HepG2 (cell line): ENCODE results near the gene POU2AF3. TPM values are rescaled to one million over a fixed set of nuclear protein-coding genes. Genes with fewer than 3 reads are reported as not detected.

Experiments
- BORCS8-MEF2B ChIP-seq: sonication (generic); formaldehyde crosslinking; IDR thresholded peaks from 2 replicates; pipeline ENCODE4 v1.8.0; 2022; ENCODE audit warnings: mild to moderate bottlenecking, missing genetic modification reagents
- CBFB ChIP-seq: sonication (generic); formaldehyde crosslinking; IDR thresholded peaks from 2 replicates; pipeline ENCODE4 v1.4.0; 2020; ENCODE audit warnings: missing genetic modification reagents
- CHD2 ChIP-seq: IDR thresholded peaks from 2 replicates; pipeline ENCODE4 v1.6.1; 2011; ENCODE audit warnings: low read depth, low read length, improper control_type of control experiment
- HDAC6 ChIP-seq: fragments of 200-600 bp; sonication (generic); IDR thresholded peaks from 2 replicates; pipeline ENCODE4 v1.7.0; 2017; ENCODE audit warnings: mild to moderate bottlenecking, antibody characterized with exemption, low read length, low read depth
- IKZF5 ChIP-seq: IDR thresholded peaks from 2 replicates; pipeline ENCODE4 v1.6.1; 2018; ENCODE audit warnings: missing genetic modification reagents, mild to moderate bottlenecking, missing compliant biosample characterization
- ISL2 ChIP-seq: sonication (generic); formaldehyde crosslinking; IDR thresholded peaks from 2 replicates; pipeline ENCODE4 v1.5.0; 2020; ENCODE audit warnings: missing genetic modification reagents
- ISX ChIP-seq: sonication (generic); formaldehyde crosslinking; conservative IDR thresholded peaks from 2 replicates; pipeline ENCODE4 v1.5.0; 2020; ENCODE audit warnings: missing genetic modification reagents
- JUNB ChIP-seq: sonication (generic); formaldehyde crosslinking; IDR thresholded peaks from 2 replicates; pipeline ENCODE4 v1.8.0; 2022; ENCODE audit warnings: missing genetic modification reagents, mild to moderate bottlenecking, borderline replicate concordance
- MYC ChIP-seq: sonication (generic); formaldehyde crosslinking; IDR thresholded peaks from 2 replicates; pipeline ENCODE4 v1.9.0; 2021; ENCODE audit warnings: missing genetic modification reagents, borderline replicate concordance
- PHF20 ChIP-seq: sonication (generic); formaldehyde crosslinking; IDR thresholded peaks from 2 replicates; pipeline ENCODE4 v1.5.0; 2020; ENCODE audit warnings: mild to moderate bottlenecking, missing genetic modification reagents
- SKIL ChIP-seq: sonication (generic); formaldehyde crosslinking; IDR thresholded peaks from 2 replicates; pipeline ENCODE4 v1.8.0; 2022; ENCODE audit warnings: missing genetic modification reagents, mild to moderate bottlenecking, moderate library complexity, borderline replicate concordance
- SOX5 ChIP-seq: IDR thresholded peaks from 2 replicates; pipeline ENCODE4 v1.6.1; 2016; ENCODE audit warnings: borderline replicate concordance
- TARDBP ChIP-seq: sonication (generic); formaldehyde crosslinking; IDR thresholded peaks from 2 replicates; pipeline ENCODE4 v1.8.0; 2022; ENCODE audit warnings: mild to moderate bottlenecking, missing genetic modification reagents
- TBX3 ChIP-seq: fragments of 450-650 bp; IDR thresholded peaks from 2 replicates; pipeline ENCODE4 v1.6.1; 2017; ENCODE audit warnings: antibody characterized with exemption, mild to moderate bottlenecking, inconsistent platforms, borderline replicate concordance
- TGIF2 ChIP-seq: IDR thresholded peaks from 2 replicates; pipeline ENCODE4 v1.6.1; 2016; ENCODE audit warnings: control low read depth, missing compliant biosample characterization
- ZC3H4 ChIP-seq: sonication (generic); formaldehyde crosslinking; IDR thresholded peaks from 2 replicates; pipeline ENCODE4 v1.4.0; 2020; ENCODE audit warnings: missing genetic modification reagents, borderline replicate concordance
- ZEB1 ChIP-seq: IDR thresholded peaks from 2 replicates; pipeline ENCODE4 v1.6.1; 2012; ENCODE audit warnings: mild to moderate bottlenecking, low read depth, inconsistent platforms; ENCODE audit not compliant: insufficient replicate concordance
- ZKSCAN1 ChIP-seq: fragments of 150-350 bp; IDR thresholded peaks from 2 replicates; pipeline ENCODE4 v1.6.1; 2014; ENCODE audit warnings: low read length
- ZMAT5 ChIP-seq: sonication (generic); formaldehyde crosslinking; IDR thresholded peaks from 2 replicates; pipeline ENCODE4 v1.5.0; 2020; ENCODE audit warnings: mild to moderate bottlenecking, low read depth, missing genetic modification reagents, borderline replicate concordance
- ZNF10 ChIP-seq: sonication (generic); formaldehyde crosslinking; IDR thresholded peaks from 2 replicates; pipeline ENCODE4 v1.4.0; 2020; ENCODE audit warnings: mild to moderate bottlenecking, low read depth, missing genetic modification reagents, borderline replicate concordance
- ZNF20 ChIP-seq: sonication (generic); formaldehyde crosslinking; IDR thresholded peaks from 2 replicates; pipeline ENCODE4 v1.4.0; 2020; ENCODE audit warnings: mild to moderate bottlenecking, moderate library complexity, missing genetic modification reagents
- ZNF205 ChIP-seq: IDR thresholded peaks from 2 replicates; pipeline ENCODE4 v1.6.1; 2018; ENCODE audit warnings: missing biosample characterization, missing genetic modification reagents
- ZNF292 ChIP-seq: sonication (generic); formaldehyde crosslinking; IDR thresholded peaks from 2 replicates; pipeline ENCODE4 v1.8.1; 2022; ENCODE audit warnings: mild to moderate bottlenecking, low read depth, missing genetic modification reagents, borderline replicate concordance
- ZNF589 ChIP-seq: sonication (generic); formaldehyde crosslinking; conservative IDR thresholded peaks from 2 replicates; pipeline ENCODE4 v1.8.0; 2022; ENCODE audit warnings: mild to moderate bottlenecking, moderate library complexity, missing genetic modification reagents
- ZNF792 ChIP-seq: IDR thresholded peaks from 2 replicates; pipeline ENCODE4 v1.6.1; 2016
- ZNF883 ChIP-seq: sonication (generic); formaldehyde crosslinking; IDR thresholded peaks from 2 replicates; pipeline ENCODE4 v1.5.1; 2020; ENCODE audit warnings: mild to moderate bottlenecking, missing genetic modification reagents; ENCODE audit errors: not compliant biosample characterization
- ZSCAN25 ChIP-seq: sonication (generic); formaldehyde crosslinking; IDR thresholded peaks from 2 replicates; pipeline ENCODE4 v1.8.0; 2022; ENCODE audit warnings: mild to moderate bottlenecking, missing genetic modification reagents
- ZSCAN31 ChIP-seq: sonication (generic); formaldehyde crosslinking; IDR thresholded peaks from 2 replicates; pipeline ENCODE4 v1.5.0; 2020; ENCODE audit warnings: low read depth, mild to moderate bottlenecking, missing genetic modification reagents
- polyA plus RNA-seq, 8 experiments: library from polyadenylated mRNA; depleted of rRNA in 3 of 8; stranded (reverse) in 7 of 8; unstranded in 1 of 8; fragments of >200 nt; fragmentation: Illumina TruSeq in 4 of 8; extraction: Trizol in 4 of 8; gene quantifications; 2 replicates each; pipeline versions ENCODE4 v1.2.1 to v1.2.3, GENCODE V29; 2011 to 2016; ENCODE audit warnings: low read depth in 4 of 8, missing spikeins in 1 of 8, mixed read lengths in 1 of 8; ENCODE audit not compliant: insufficient read depth in 1 of 8
- total RNA-seq, 5 experiments: library from RNA; depleted of rRNA; stranded (reverse); fragments of >200 nt; fragmentation: Illumina TruSeq; extraction: Trizol; gene quantifications; 2 replicates each; pipeline ENCODE4 v1.2.3, GENCODE V29; 2016; ENCODE audit warnings: low read depth in 1 of 5

The POU2AF3 gene
- total and polyA plus RNA-seq, 2 of the 13 experiments (the other 11 are each of a cell fraction or from before 2014, with no cell fraction given), result 7.8 to 71.2 TPM

DNA sequence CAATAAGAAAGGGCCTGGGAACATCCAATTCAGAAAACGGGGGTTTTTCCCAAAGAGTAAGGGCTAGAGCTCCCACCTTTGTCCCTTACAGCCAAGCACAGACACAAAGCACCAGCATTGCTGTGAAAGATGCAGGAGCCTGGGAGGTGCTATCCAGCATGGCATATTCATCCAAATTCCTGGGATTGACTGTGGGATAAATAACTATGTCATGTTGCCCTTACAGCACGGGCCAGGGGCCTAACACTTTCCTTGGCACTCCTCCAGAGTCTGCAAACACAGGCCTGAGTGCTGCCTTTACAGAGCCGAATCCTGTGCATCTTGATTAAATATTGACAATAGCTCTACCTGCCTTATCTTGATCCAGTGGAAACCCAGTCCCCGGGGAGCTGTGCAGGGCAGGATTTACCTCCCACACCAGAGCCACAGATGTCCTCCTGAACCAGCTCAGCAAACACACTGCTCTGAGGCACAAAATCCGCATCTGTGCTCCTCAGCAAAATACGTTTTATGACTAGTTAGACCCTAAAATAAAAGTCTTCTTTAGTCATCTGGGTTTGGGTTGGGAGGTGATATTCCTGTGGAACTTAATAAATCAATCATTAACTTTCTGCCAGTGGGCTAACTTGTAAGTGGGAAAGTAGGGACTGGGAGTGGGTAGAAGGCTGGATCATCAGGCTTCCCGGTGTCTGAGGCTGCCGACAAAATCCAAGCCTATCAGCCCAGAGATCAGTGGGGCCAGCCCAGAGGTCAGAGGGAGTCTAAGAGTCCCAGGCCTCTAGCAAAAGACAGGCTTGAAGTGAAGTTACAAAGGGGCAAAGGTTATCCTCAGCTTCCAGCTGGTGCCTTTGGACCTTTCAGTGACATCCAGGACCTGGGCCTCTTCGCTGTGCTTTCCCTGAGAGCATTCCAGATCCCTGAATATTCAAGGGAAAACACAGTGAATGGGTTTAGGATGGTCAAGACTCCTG is 36.5 kb downstream of the POU2AF3 start (continued):
- TF ChIP-seq CHD2, result no peak
- peak; percentile 45; the same call in 1 of the 2 replicates for TF ChIP-seq TARDBP (CRISPR knock-in tag)
- peak; percentile 88; the same call in 1 of the 2 replicates for TF ChIP-seq ZNF292 (CRISPR knock-in tag)
- TF ChIP-seq ZNF205 (CRISPR knock-in tag), result peak; percentile 46; the same call in 1 of the 2 replicates
- no peak for TF ChIP-seq ZNF10 (CRISPR knock-in tag)
- TF ChIP-seq TGIF2 (CRISPR knock-in tag), result 0 out of 2 replicates have a peak, but pooled peaks have one; percentile 4
- TF ChIP-seq ZKSCAN1, result no peak
- peak; percentile 78 for TF ChIP-seq ZEB1
- no peak for TF ChIP-seq ZC3H4
- TF ChIP-seq ISL2, result peak; percentile 91
- TF ChIP-seq ZMAT5 (CRISPR knock-in tag), result no peak
- TF ChIP-seq ZNF792 (CRISPR knock-in tag), result peak; percentile 63
- no peak; the same call in 1 of the 2 replicates for TF ChIP-seq BORCS8-MEF2B (CRISPR knock-in tag)
- TF ChIP-seq ISX (CRISPR knock-in tag), result no peak
- peak; percentile 35; the same call in 1 of the 2 replicates for TF ChIP-seq JUNB (CRISPR knock-in tag)
- TF ChIP-seq IKZF5 (CRISPR knock-in tag), result peak; percentile 60; the same call in 1 of the 2 replicates
- TF ChIP-seq ZNF20, result 0 out of 2 replicates have a peak, but pooled peaks have one; percentile 34
- TF ChIP-seq PHF20 (CRISPR knock-in tag), result no peak
- TF ChIP-seq ZSCAN31 (CRISPR knock-in tag), result no peak; the same call in 1 of the 2 replicates
- TF ChIP-seq TBX3, result peak; percentile 88
- no peak for TF ChIP-seq HDAC6
- no peak for TF ChIP-seq ZNF883 (CRISPR knock-in tag)
- TF ChIP-seq ZSCAN25 (CRISPR knock-in tag), result peak; percentile 48
- peak; percentile 89 for TF ChIP-seq SOX5 (CRISPR knock-in tag)
- TF ChIP-seq ZNF589, result no peak
- peak; percentile 85 for TF ChIP-seq SKIL (CRISPR knock-in tag)
- no peak; the same call in 1 of the 2 replicates for TF ChIP-seq MYC
- TF ChIP-seq CBFB (CRISPR knock-in tag), result peak; percentile 27; the same call in 1 of the 2 replicates
